GM19468 (cell line): Measurements from ENCODE around the gene ANKIB1.
"Not testable (repeated sequence)": the region's sequence is repeated elsewhere in the genome, so short reads cannot be mapped to it uniquely, and the experiment has no call there.

Experiments used
- ATAC-seq: cut with Tn5 transposase; IDR thresholded peaks from one replicate; pipeline ENCODE4 v1.9.1; 2021; ENCODE audit warnings: mild to moderate bottlenecking, moderate library complexity, moderate number of reproducible peaks; ENCODE audit not compliant: unreplicated experiment; ENCODE audit errors: extremely low read depth

Gene ANKIB1

GRCh38 chr7:92313055-92313454, 67.3 kb downstream of the ANKIB1 start:
- ATAC-seq: no peak

- ATAC-seq: no peak
Observed at GRCh38 chr7:92319243-92319642, 73.5 kb downstream of the ANKIB1 start.

GRCh38 chr7:92325173-92325572, 79.4 kb downstream of the ANKIB1 start:
- ATAC-seq: no peak

- no peak for ATAC-seq
Observed at GRCh38 chr7:92325858-92326257, 80.1 kb downstream of the ANKIB1 start.

- no peak for ATAC-seq
Observed at GRCh38 chr7:92330835-92331438, 85.2 kb downstream of the ANKIB1 start.

- ATAC-seq: no peak
Observed at GRCh38 chr7:92331508-92331907, 85.7 kb downstream of the ANKIB1 start.

- no peak for ATAC-seq
Observed at GRCh38 chr7:92332782-92333181, 87.0 kb downstream of the ANKIB1 start.

- ATAC-seq: no peak
Observed at GRCh38 chr7:92333866-92334265, 88.1 kb downstream of the ANKIB1 start.

- no peak for ATAC-seq
Observed at GRCh38 chr7:92335574-92335973, 89.8 kb downstream of the ANKIB1 start.

GRCh38 chr7:92336662-92337340, 91.0 kb downstream of the ANKIB1 start:
- no peak for ATAC-seq

- no peak for ATAC-seq
Observed at GRCh38 chr7:92340016-92340415, 94.2 kb downstream of the ANKIB1 start.

- no peak for ATAC-seq
Observed at GRCh38 chr7:92343714-92344113, 97.9 kb downstream of the ANKIB1 start.

- no peak for ATAC-seq
Observed at GRCh38 chr7:92352009-92352408, 106.2 kb downstream of the ANKIB1 start.

- ATAC-seq: no peak
Observed at GRCh38 chr7:92354214-92354613, 108.4 kb downstream of the ANKIB1 start.

GRCh38 chr7:92356406-92356805, 110.6 kb downstream of the ANKIB1 start:
- no peak for ATAC-seq

- no peak for ATAC-seq
Observed at GRCh38 chr7:92357260-92357659, 111.5 kb downstream of the ANKIB1 start.

- not testable (repeated sequence) for ATAC-seq
Observed at GRCh38 chr7:92359179-92359578, 113.4 kb downstream of the ANKIB1 start.

- no peak for ATAC-seq
Observed at GRCh38 chr7:92359801-92360200, 114.0 kb downstream of the ANKIB1 start.

- ATAC-seq: no peak
Observed at GRCh38 chr7:92360387-92360786, 114.6 kb downstream of the ANKIB1 start.

- no peak for ATAC-seq
Observed at GRCh38 chr7:92362131-92362530, 116.4 kb downstream of the ANKIB1 start.

- no peak for ATAC-seq
Observed at GRCh38 chr7:92366730-92367129, 121.0 kb downstream of the ANKIB1 start.

- no peak for ATAC-seq
Observed at GRCh38 chr7:92368741-92369140, 123.0 kb downstream of the ANKIB1 start.
